Smooth muscle cell (in vitro differentiated cells): ENCODE measurements around the gene GREB1L. TPM values are rescaled to one million over a fixed set of nuclear protein-coding genes. Genes with fewer than 3 reads are reported as not detected.

Experiments used
- DNase-seq: peaks from one replicate; lab custom pipeline; 2025; ENCODE audit not compliant: unreplicated experiment; lab: John Stamatoyannopoulos, UW
- H2AFZ ChIP-seq: fragments of 200-600 bp; sonication (generic); 2 replicates; pipeline ENCODE4 v1.6.0; 2016; ENCODE audit warnings: antibody characterized with exemption, low read depth, mild to moderate bottlenecking
- H3F3A ChIP-seq: fragments of 200-600 bp; sonication (generic); 2 replicates; pipeline ENCODE4 v1.6.0; 2017; ENCODE audit warnings: antibody characterized with exemption, low read depth
- H3K27ac ChIP-seq: fragments of 200-600 bp; sonication (generic); 2 replicates; pipeline ENCODE4 v1.5.1; 2016; ENCODE audit warnings: low read depth, mild to moderate bottlenecking
- H3K27me3 ChIP-seq: fragments of 200-600 bp; sonication (generic); 2 replicates; pipeline ENCODE4 v1.6.1; 2016; ENCODE audit warnings: low read depth, mild to moderate bottlenecking
- H3K36me3 ChIP-seq: fragments of 200-600 bp; sonication (generic); 2 replicates; pipeline ENCODE4 v1.5.1; 2016; ENCODE audit warnings: low read depth
- H3K4me1 ChIP-seq: fragments of 200-600 bp; sonication (generic); 2 replicates; pipeline ENCODE4 v1.5.1; 2016; ENCODE audit warnings: low read depth
- H3K4me2 ChIP-seq: fragments of 200-600 bp; sonication (generic); 2 replicates; pipeline ENCODE4 v1.6.0; 2016; ENCODE audit warnings: mild to moderate bottlenecking
- H3K4me3 ChIP-seq: fragments of 200-600 bp; sonication (generic); 2 replicates; pipeline ENCODE4 v1.5.1; 2016; ENCODE audit warnings: mild to moderate bottlenecking
- H3K79me2 ChIP-seq: fragments of 200-600 bp; sonication (generic); 2 replicates; pipeline ENCODE4 v1.6.0; 2016; ENCODE audit warnings: low read depth, mild to moderate bottlenecking
- H3K9ac ChIP-seq: fragments of 200-600 bp; sonication (generic); 2 replicates; pipeline ENCODE4 v1.6.0; 2016; ENCODE audit warnings: low read depth
- H3K9me3 ChIP-seq: fragments of 200-600 bp; sonication (generic); replicated peaks from 2 replicates; pipeline ENCODE4 v1.5.1; 2016; ENCODE audit warnings: low read depth
- H4K20me1 ChIP-seq: fragments of 200-600 bp; sonication (generic); 2 replicates; pipeline ENCODE4 v1.6.0; 2016; ENCODE audit warnings: low read depth
- CTCF ChIP-seq: fragments of 200-600 bp; sonication (generic); IDR thresholded peaks from 2 replicates; pipeline ENCODE4 v1.5.1; 2017; ENCODE audit warnings: borderline replicate concordance, mild to moderate bottlenecking, antibody characterized with exemption; ENCODE audit not compliant: insufficient read depth, poor library complexity, severe bottlenecking
- WGBS: methylation state at CpG from one replicate; pipeline ENCODE4 v1.1.7; 2016; ENCODE audit warnings: low lambda C conversion rate; 5-methylcytosine and 5-hydroxymethylcytosine counted together
- polyA plus RNA-seq: library from polyadenylated mRNA; unstranded; fragments of >200 nt; fragmentation: Nextera tagmentation; extraction: Ambion mirVana; gene quantifications from 2 replicates; pipeline ENCODE4 v1.2.1, GENCODE V29; 2016
- total RNA-seq: library from RNA; depleted of rRNA; stranded (reverse); fragments of >200 nt; gene quantifications from 2 replicates; pipeline ENCODE4 v1.2.3, GENCODE V29; 2014

The GREB1L gene
- total and polyA plus RNA-seq, 2 experiments from 2014 or later, result 4.0 to 15.3 TPM

GRCh38 chr18:21450913-21451312 lies 208.9 kb downstream of the GREB1L start:
- H3K36me3 ChIP-seq, result no peaks in the 10 kb centered on the region
- peak overlapping the region; percentile 85 for H3K27ac ChIP-seq
- H3K4me2 ChIP-seq, result peak overlapping the region; percentile 18
- no peaks in the 10 kb centered on the region for H3K79me2 ChIP-seq
- DNase-seq, result no peak
- H3K9me3 ChIP-seq, result no peaks in the 10 kb centered on the region
- H2AFZ ChIP-seq, result no peak overlapping the region
- TF ChIP-seq CTCF, result no peak
- peaks cover 22% of the 10 kb centered on the region for H3F3A ChIP-seq
- no peaks in the 10 kb centered on the region for H4K20me1 ChIP-seq
- H3K9ac ChIP-seq, result no peak overlapping the region
- WGBS, result 44% methylated on average over 1 of the region's 1 CpG
- no peak overlapping the region for H3K4me3 ChIP-seq
- H3K27me3 ChIP-seq, result no peaks in the 10 kb centered on the region
- H3K4me1 ChIP-seq, result peaks cover 21% of the 10 kb centered on the region

- 7% methylated on average over 2 of the region's 2 CpGs for WGBS
- peak overlapping the region; percentile 85 for H3K27ac ChIP-seq
- H3K9me3 ChIP-seq, result no peaks in the 10 kb centered on the region
- no peaks in the 10 kb centered on the region for H3K27me3 ChIP-seq
- no peaks in the 10 kb centered on the region for H3K36me3 ChIP-seq
- H2AFZ ChIP-seq, result peak overlapping the region; percentile 28
- no peaks in the 10 kb centered on the region for H3K79me2 ChIP-seq
- H3K4me1 ChIP-seq, result peaks cover 21% of the 10 kb centered on the region
- no peak overlapping the region for H3K4me3 ChIP-seq
- DNase-seq, result no peak
- H3K9ac ChIP-seq, result peak overlapping the region; percentile 18
- TF ChIP-seq CTCF, result no peak
- H4K20me1 ChIP-seq, result no peaks in the 10 kb centered on the region
- H3F3A ChIP-seq, result peaks cover 22% of the 10 kb centered on the region
- H3K4me2 ChIP-seq, result peak overlapping the region; percentile 64
Measured at GRCh38 chr18:21451851-21452250, 209.8 kb downstream of the GREB1L start.

GRCh38 chr18:21452276-21452780 lies 210.3 kb downstream of the GREB1L start:
- Histone ChIP-seq H3K27me3 (no peaks in the 10 kb centered on the region), H3K79me2 (no peaks in the 10 kb centered on the region), H3K27ac (peak overlapping the region; percentile 85), H3K4me2 (peak overlapping the region; percentile 64), H3K4me1 (peaks cover 21% of the 10 kb centered on the region), H2AFZ (peak overlapping the region; percentile 28), H3K9me3 (no peaks in the 10 kb centered on the region), H3F3A (peaks cover 22% of the 10 kb centered on the region), H3K9ac (peak overlapping the region; percentile 18), H3K4me3 (no peak overlapping the region), H3K36me3 (no peaks in the 10 kb centered on the region), H4K20me1 (no peaks in the 10 kb centered on the region)
- WGBS, result 7% methylated on average over 2 of the region's 2 CpGs
- DNase-seq, result no peak
- no peak for TF ChIP-seq CTCF
